HG03521 (cell line): ENCODE measurements around the gene AGPAT3.

Source experiments
- ATAC-seq: cut with Tn5 transposase; IDR thresholded peaks from one replicate; pipeline ENCODE4 v1.9.1; 2021; ENCODE audit warnings: mild to moderate bottlenecking, moderate library complexity; ENCODE audit not compliant: unreplicated experiment

The AGPAT3 gene

GRCh38 chr21:43861706-43862105, 3.3 kb upstream of the AGPAT3 start:
- ATAC-seq, result no peak

- ATAC-seq, result no peak
These were observed 586 bp upstream of the AGPAT3 start for GRCh38 chr21:43864313-43864961.

GRCh38 chr21:43865540-43866259, 677 bp downstream of the AGPAT3 start:
- ATAC-seq, result no peak

- ATAC-seq, result no peak
These were observed 1.2 kb downstream of the AGPAT3 start for GRCh38 chr21:43866260-43866629.

- ATAC-seq, result no peak
These were observed 1.8 kb downstream of the AGPAT3 start for GRCh38 chr21:43866659-43867331.

GRCh38 chr21:43867332-43867703, 2.3 kb downstream of the AGPAT3 start:
- ATAC-seq, result no peak

- ATAC-seq, result no peak
These were observed 2.9 kb downstream of the AGPAT3 start for GRCh38 chr21:43867948-43868347.

- no peak for ATAC-seq
These were observed 3.4 kb downstream of the AGPAT3 start for GRCh38 chr21:43868461-43868860.

- ATAC-seq, result no peak
These were observed 4.7 kb downstream of the AGPAT3 start for GRCh38 chr21:43869486-43870325.

- ATAC-seq, result no peak
These were observed 6.5 kb downstream of the AGPAT3 start for GRCh38 chr21:43871487-43871886.

- no peak for ATAC-seq
These were observed 7.6 kb downstream of the AGPAT3 start for GRCh38 chr21:43872531-43873197.

GRCh38 chr21:43873673-43874072, 8.7 kb downstream of the AGPAT3 start:
- no peak for ATAC-seq

GRCh38 chr21:43874085-43874805, 9.2 kb downstream of the AGPAT3 start:
- ATAC-seq, result no peak

GRCh38 chr21:43876605-43877004, 11.6 kb downstream of the AGPAT3 start:
- no peak for ATAC-seq

- no peak for ATAC-seq
These were observed 13.0 kb downstream of the AGPAT3 start for GRCh38 chr21:43877936-43878575.

GRCh38 chr21:43879348-43880110, 14.5 kb downstream of the AGPAT3 start:
- no peak for ATAC-seq

GRCh38 chr21:43880111-43880985, 15.3 kb downstream of the AGPAT3 start:
- ATAC-seq, result no peak

- ATAC-seq, result no peak
These were observed 16.3 kb downstream of the AGPAT3 start for GRCh38 chr21:43881283-43881682.
